ENCODE results near the gene HSPA1B. TPM values are rescaled to one million over a fixed set of nuclear protein-coding genes. Genes with fewer than 3 reads are reported as not detected.

HSPA1B gene
- total and polyA plus RNA-seq, 2 of the 4 experiments (the other 2 are of a cell fraction): 61.1 to 93.6 TPM

- Histone ChIP-seq H3K27me3 (ENCODE audit: control insufficient read depth, insufficient read depth, low read length) (no peaks in the 10 kb centered on the region), H2BK20ac (ENCODE audit: low read depth, low read length) (no peak overlapping the region), H2AK5ac (ENCODE audit: low read depth, low read length) (no peak overlapping the region), H4K91ac (ENCODE audit: insufficient read depth, low read depth, low read length) (no peak overlapping the region), H3K4me1 (ENCODE audit: control insufficient read depth, insufficient read depth, low read length) (peaks cover 2% of the 10 kb centered on the region), H2AFZ (replicated peaks; ENCODE audit: low read length, poor library complexity) (no peak overlapping the region), H2AK9ac (replicated peaks; ENCODE audit: low read depth, low read length, poor library complexity) (no peak overlapping the region), H3K9ac (ENCODE audit: low read depth, low read length) (0 out of 2 replicates have a peak overlapping the region, but pooled peaks have one; percentile 27), H3K56ac (ENCODE audit: extremely low read depth, insufficient read depth, low read length) (no peak overlapping the region), H3K36me3 (ENCODE audit: control insufficient read depth, insufficient read depth, low read length) (no peaks in the 10 kb centered on the region; the same call in 1 of the 2 replicates), H3K23ac (ENCODE audit: low read depth, low read length) (peak overlapping the region; percentile 0; the same call in 1 of the 2 replicates), H3K4me2 (ENCODE audit: low read depth, low read length) (peak overlapping the region; percentile 88), H3K27ac (ENCODE audit: insufficient read depth, low read length) (peak overlapping the region; percentile 57; the same call in 1 of the 2 replicates), H3K9me1 (ENCODE audit: insufficient read depth, low read length) (no peaks in the 10 kb centered on the region), H3K14ac (replicated peaks; ENCODE audit: low read depth, low read length) (peak overlapping the region; percentile 1; the same call in 1 of the 2 replicates), H2BK15ac (ENCODE audit: low read depth, low read length) (no peak overlapping the region), H3K4me3 (ENCODE audit: insufficient read depth, low read depth, low read length) (no peak overlapping the region), H3K79me1 (ENCODE audit: low read depth in 1 of 2, low read length in 2 of 2) (no peaks in the 10 kb centered on the region), H4K5ac (ENCODE audit: low read depth, low read length) (peak overlapping the region; percentile 71; the same call in 1 of the 2 replicates), H4K8ac (ENCODE audit: low read depth in 2 of 2, low read length in 2 of 2) (no peak overlapping the region), H3K18ac (ENCODE audit: low read depth, low read length) (0 out of 2 replicates have a peak overlapping the region, but pooled peaks have one; percentile 38), H2BK5ac (ENCODE audit: low read depth, low read length, poor library complexity, severe bottlenecking) (no peak overlapping the region), H3K4ac (ENCODE audit: low read depth, low read length) (peak overlapping the region; percentile 1; the same call in 1 of the 2 replicates), H4K20me1 (ENCODE audit: insufficient read depth, low read length) (no peaks in the 10 kb centered on the region), H2BK120ac (ENCODE audit: low read depth, low read length) (no peak overlapping the region), H3K9me3 (ENCODE audit: control insufficient read depth, insufficient read depth, low read length) (no peaks in the 10 kb centered on the region; the same call in 1 of the 2 replicates)
- intact Hi-C loops (cut with micrococcal nuclease): no loop called here
- ChIA-PET POLR2A (ENCODE audit: unreplicated experiment) (interaction anchor here (0.6 kb wide), 1 partner anchor 26 kb away, joined by 3 read pairs; no protein-coding TSS in a partner anchor), CTCF (no interaction called here)
- DNase-seq (no peak), ATAC-seq (ENCODE audit: low read depth) (no peak; the same call in 1 of the 2 replicates)
- in situ Hi-C loops (cut with MboI; ENCODE audit: low sequenced_read_pairs): no loop called here
- dilution Hi-C loops (cut with HindIII; ENCODE audit: low sequenced_read_pairs, unreplicated experiment): no loop called here
- TF ChIP-seq, protein P1, sequence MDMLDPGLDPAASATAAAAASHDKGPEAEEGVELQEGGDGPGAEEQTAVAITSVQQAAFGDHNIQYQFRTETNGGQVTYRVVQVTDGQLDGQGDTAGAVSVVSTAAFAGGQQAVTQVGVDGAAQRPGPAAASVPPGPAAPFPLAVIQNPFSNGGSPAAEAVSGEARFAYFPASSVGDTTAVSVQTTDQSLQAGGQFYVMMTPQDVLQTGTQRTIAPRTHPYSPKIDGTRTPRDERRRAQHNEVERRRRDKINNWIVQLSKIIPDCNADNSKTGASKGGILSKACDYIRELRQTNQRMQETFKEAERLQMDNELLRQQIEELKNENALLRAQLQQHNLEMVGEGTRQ (IDR thresholded peaks at IDR 0.05; ENCODE audit: low read depth, low read length): no peak
- TF ChIP-seq MAZ (IDR thresholded peaks at IDR 0.05; ENCODE audit: borderline replicate concordance, low read depth, low read length): no peak
- no peak for TF ChIP-seq BHLHE40 (IDR thresholded peaks at IDR 0.05; ENCODE audit: low read depth, low read length)
- TF ChIP-seq CEBPB (IDR thresholded peaks at IDR 0.05; ENCODE audit: low read depth, low read length): no peak
- TF ChIP-seq RFX5 (IDR thresholded peaks at IDR 0.05; ENCODE audit: low read depth, low read length): no peak
- no CpG with 5 or more reads among the region's 2 CpGs for WGBS, 2 experiments (ENCODE audit: extremely low coverage in 2 of 2, insufficient read length in 1 of 2)
- no TSS peak for BruUV-seq (replicated peaks)
Observed at GRCh38 chr6:31850765-31851484, 23.4 kb downstream of the HSPA1B start.

Measured in IMR-90 (cell line).